Neural progenitor cell (in vitro differentiated cells): ENCODE data around the gene MDN1. TPM values are rescaled to one million over a fixed set of nuclear protein-coding genes. Genes with fewer than 3 reads are reported as not detected.

Source experiments
- DNase-seq: peaks from one replicate; pipeline ENCODE4 v3.0.0-alpha.2; 2016; ENCODE audit warnings: low spot score
- H2AFZ ChIP-seq: fragments of 200-600 bp; sonication (generic); replicated peaks from 2 replicates; pipeline ENCODE4 v1.6.1; 2016; ENCODE audit warnings: antibody characterized with exemption
- H3F3A ChIP-seq: fragments of 200-600 bp; sonication (generic); 2 replicates; pipeline ENCODE4 v1.6.1; 2016; ENCODE audit warnings: antibody characterized with exemption, low read depth
- H3K27ac ChIP-seq: fragments of 200-600 bp; sonication (generic); 2 replicates; pipeline ENCODE4 v1.5.1; 2016; ENCODE audit warnings: mild to moderate bottlenecking
- H3K27me3 ChIP-seq: fragments of 200-600 bp; sonication (generic); 2 replicates; pipeline ENCODE4 v1.6.1; 2016; ENCODE audit warnings: mild to moderate bottlenecking, moderate library complexity
- H3K36me3 ChIP-seq: fragments of 200-600 bp; sonication (generic); 2 replicates; pipeline ENCODE4 v1.5.1; 2016
- H3K4me1 ChIP-seq: fragments of 200-600 bp; sonication (generic); 2 replicates; pipeline ENCODE4 v1.6.1; 2016; ENCODE audit warnings: mixed run types
- H3K4me2 ChIP-seq: fragments of 200-600 bp; sonication (generic); 2 replicates; pipeline ENCODE4 v1.6.1; 2016
- H3K4me3 ChIP-seq: fragments of 200-600 bp; sonication (generic); 2 replicates; pipeline ENCODE4 v1.5.1; 2016
- H3K79me2 ChIP-seq: fragments of 200-600 bp; sonication (generic); 2 replicates; pipeline ENCODE4 v1.6.1; 2016; ENCODE audit warnings: low read depth
- H3K9ac ChIP-seq: fragments of 200-600 bp; sonication (generic); 2 replicates; pipeline ENCODE4 v1.6.1; 2016
- H3K9me3 ChIP-seq: fragments of 200-600 bp; sonication (generic); 2 replicates; pipeline ENCODE4 v1.5.1; 2016; ENCODE audit warnings: low read depth
- H4K20me1 ChIP-seq: fragments of 200-600 bp; sonication (generic); 2 replicates; pipeline ENCODE4 v1.6.1; 2016; ENCODE audit warnings: low read depth
- H3K27ac Mint-ChIP-seq: 3 replicates; pipeline ENCODE4 v1.8.0; 2021; ENCODE audit warnings: mixed read lengths
- H3K27me3 Mint-ChIP-seq: 2 replicates; pipeline ENCODE4 v1.8.0; 2022; ENCODE audit warnings: low read depth, mild to moderate bottlenecking, inconsistent platforms, moderate library complexity, mixed read lengths; ENCODE audit not compliant: insufficient read depth
- H3K36me3 Mint-ChIP-seq: 3 replicates; pipeline ENCODE4 v1.8.0; 2021; ENCODE audit warnings: mixed read lengths
- H3K4me1 Mint-ChIP-seq: 3 replicates; pipeline ENCODE4 v1.8.0; 2021; ENCODE audit warnings: mixed read lengths
- H3K4me3 Mint-ChIP-seq: 3 replicates; pipeline ENCODE4 v1.8.0; 2021; ENCODE audit warnings: mild to moderate bottlenecking, moderate library complexity, mixed read lengths
- H3K9me3 Mint-ChIP-seq: 3 replicates; pipeline ENCODE4 v1.8.0; 2020; ENCODE audit warnings: mixed read lengths
- EZH2 ChIP-seq: fragments of 200-600 bp; sonication (generic); IDR thresholded peaks from 2 replicates; pipeline ENCODE4 v1.6.1; 2017; ENCODE audit warnings: antibody characterized with exemption, mild to moderate bottlenecking, moderate library complexity
- EZH2phosphoT487 ChIP-seq: fragments of 200-600 bp; sonication (generic); IDR thresholded peaks from 2 replicates; pipeline ENCODE4 v1.6.1; 2017; ENCODE audit warnings: antibody characterized with exemption
- total RNA-seq: library from RNA; depleted of rRNA; stranded (reverse); fragments of >200 nt; gene quantifications from 2 replicates; pipeline ENCODE4 v1.2.3, GENCODE V29; 2015; ENCODE audit warnings: low replicate concordance
- TF ChIP-seq, protein P1 (sequence below): fragments of 200-600 bp; sonication (generic); IDR thresholded peaks from 2 replicates; pipeline ENCODE4 v1.5.1; 2017; ENCODE audit warnings: antibody characterized with exemption, mild to moderate bottlenecking

The MDN1 gene
- total RNA-seq, 1 donor from 2014 or later = 40.7 TPM

DNA sequence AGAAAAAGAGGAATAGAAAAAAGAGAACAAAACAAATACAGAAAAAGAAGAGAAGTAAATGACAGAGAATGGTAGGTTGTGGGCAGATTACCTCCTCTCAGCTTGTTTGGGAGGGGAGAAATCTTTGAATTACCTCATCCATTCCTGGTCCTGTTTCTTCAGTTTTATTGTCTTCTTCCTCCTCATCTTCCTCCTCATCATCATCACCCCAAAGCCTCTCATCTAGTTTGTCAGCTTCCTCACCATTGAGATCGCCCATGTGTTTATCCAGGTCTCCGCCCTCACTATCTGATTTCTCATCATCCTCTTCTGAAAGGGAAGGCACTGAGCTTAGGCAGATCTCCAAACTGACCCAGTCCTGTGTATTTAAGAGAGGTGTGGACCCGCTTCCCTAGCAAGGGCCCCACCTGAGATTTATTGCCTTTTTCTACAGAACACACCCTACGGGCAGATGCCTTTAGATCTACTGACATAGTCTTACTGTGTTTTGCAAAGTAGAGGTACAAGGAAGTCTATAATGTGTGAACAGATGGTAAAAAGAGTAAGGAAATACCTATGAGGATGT, 156.9 kb downstream of the MDN1 start:
- no peaks in the 10 kb centered on the region for H3K9me3 Mint-ChIP-seq
- Histone ChIP-seq H3K27me3 (no peaks in the 10 kb centered on the region), H3K27ac (no peak overlapping the region)

DNA sequence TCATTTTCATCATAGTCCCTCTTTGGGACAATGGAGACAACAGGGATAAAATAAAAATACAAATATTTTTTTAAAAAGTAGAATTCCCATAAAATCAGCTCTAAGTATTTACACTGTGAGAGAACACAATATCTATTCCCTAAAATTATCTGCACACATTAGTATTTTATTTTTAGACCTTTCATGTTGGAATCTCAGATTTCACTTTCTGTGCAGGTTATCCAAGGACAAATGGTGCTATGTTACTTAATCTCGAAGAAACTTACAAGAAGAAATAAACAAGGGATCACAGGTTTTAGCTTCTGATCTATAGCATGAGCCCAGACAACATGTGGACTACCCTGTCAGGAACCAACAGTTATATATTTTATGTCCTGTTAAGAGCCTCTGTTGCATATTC, 158.0 kb downstream of the MDN1 start:
- Mint-ChIP-seq H3K4me3 (no peak overlapping the region), H3K4me1 (no peaks in the 10 kb centered on the region), H3K27me3 (peaks cover 3% of the 10 kb centered on the region), H3K36me3 (peaks cover 32% of the 10 kb centered on the region), H3K9me3 (no peaks in the 10 kb centered on the region), H3K27ac (no peak overlapping the region)
- Histone ChIP-seq H3K79me2 (no peaks in the 10 kb centered on the region), H3K9ac (no peak overlapping the region), H3K27ac (no peak overlapping the region), H2AFZ (no peak overlapping the region), H3K36me3 (peaks cover under 1% of the 10 kb centered on the region), H3K27me3 (no peaks in the 10 kb centered on the region), H3K4me3 (no peak overlapping the region), H3F3A (no peaks in the 10 kb centered on the region), H3K4me2 (no peak overlapping the region), H3K4me1 (no peaks in the 10 kb centered on the region), H4K20me1 (no peaks in the 10 kb centered on the region), H3K9me3 (no peaks in the 10 kb centered on the region)
- no peak for DNase-seq
- TF ChIP-seq EZH2 = no peak
- TF ChIP-seq EZH2phosphoT487 = no peak
- TF ChIP-seq, protein P1, sequence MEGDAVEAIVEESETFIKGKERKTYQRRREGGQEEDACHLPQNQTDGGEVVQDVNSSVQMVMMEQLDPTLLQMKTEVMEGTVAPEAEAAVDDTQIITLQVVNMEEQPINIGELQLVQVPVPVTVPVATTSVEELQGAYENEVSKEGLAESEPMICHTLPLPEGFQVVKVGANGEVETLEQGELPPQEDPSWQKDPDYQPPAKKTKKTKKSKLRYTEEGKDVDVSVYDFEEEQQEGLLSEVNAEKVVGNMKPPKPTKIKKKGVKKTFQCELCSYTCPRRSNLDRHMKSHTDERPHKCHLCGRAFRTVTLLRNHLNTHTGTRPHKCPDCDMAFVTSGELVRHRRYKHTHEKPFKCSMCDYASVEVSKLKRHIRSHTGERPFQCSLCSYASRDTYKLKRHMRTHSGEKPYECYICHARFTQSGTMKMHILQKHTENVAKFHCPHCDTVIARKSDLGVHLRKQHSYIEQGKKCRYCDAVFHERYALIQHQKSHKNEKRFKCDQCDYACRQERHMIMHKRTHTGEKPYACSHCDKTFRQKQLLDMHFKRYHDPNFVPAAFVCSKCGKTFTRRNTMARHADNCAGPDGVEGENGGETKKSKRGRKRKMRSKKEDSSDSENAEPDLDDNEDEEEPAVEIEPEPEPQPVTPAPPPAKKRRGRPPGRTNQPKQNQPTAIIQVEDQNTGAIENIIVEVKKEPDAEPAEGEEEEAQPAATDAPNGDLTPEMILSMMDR = no peak

More for the DNA sequence above, 156.9 kb downstream of the MDN1 start:
- no peak overlapping the region for H3K9ac ChIP-seq
- no peaks in the 10 kb centered on the region for H3K9me3 ChIP-seq
- H3K4me1 Mint-ChIP-seq = no peaks in the 10 kb centered on the region
- H3K79me2 ChIP-seq = no peaks in the 10 kb centered on the region
- no peaks in the 10 kb centered on the region for H4K20me1 ChIP-seq
- peaks cover 13% of the 10 kb centered on the region for H3K36me3 ChIP-seq
- no peaks in the 10 kb centered on the region for H3K4me1 ChIP-seq
- H3K36me3 Mint-ChIP-seq = peaks cover 32% of the 10 kb centered on the region
- peaks cover 3% of the 10 kb centered on the region for H3K27me3 Mint-ChIP-seq
- no peak overlapping the region for H3K4me3 ChIP-seq
- H3K4me2 ChIP-seq = no peak overlapping the region
- no peaks in the 10 kb centered on the region for H3F3A ChIP-seq
- TF ChIP-seq EZH2phosphoT487 (no peak), EZH2 (no peak)
- TF ChIP-seq, protein P1 = no peak
- no peak overlapping the region for H3K27ac Mint-ChIP-seq
- DNase-seq = no peak
- no peak overlapping the region for H3K4me3 Mint-ChIP-seq
- no peak overlapping the region for H2AFZ ChIP-seq

DNA sequence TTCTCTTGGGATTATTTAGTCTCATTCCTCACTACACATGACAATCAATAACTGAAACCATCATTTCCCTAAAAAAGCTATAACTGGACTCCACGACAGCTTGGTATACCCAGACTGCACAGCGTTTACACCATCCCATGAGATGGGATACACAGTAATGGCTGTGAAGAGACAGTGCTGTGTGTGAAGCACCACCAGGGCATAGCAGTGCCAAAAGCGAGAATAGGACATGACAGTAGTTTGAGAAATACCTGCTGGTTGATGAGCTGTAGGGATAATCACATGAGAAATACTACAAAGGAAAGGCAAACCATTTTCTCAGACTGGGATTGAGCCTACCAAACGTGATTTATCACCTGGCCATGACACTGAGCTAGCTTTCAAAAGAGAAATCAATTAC, 158.6 kb downstream of the MDN1 start:
- no peak overlapping the region for H3K4me2 ChIP-seq
- H4K20me1 ChIP-seq = no peaks in the 10 kb centered on the region
- no peaks in the 10 kb centered on the region for H3K27me3 ChIP-seq
- no peaks in the 10 kb centered on the region for H3F3A ChIP-seq
- Mint-ChIP-seq H3K27me3 (peaks cover 3% of the 10 kb centered on the region), H3K9me3 (no peaks in the 10 kb centered on the region), H3K36me3 (peaks cover 32% of the 10 kb centered on the region), H3K4me1 (no peaks in the 10 kb centered on the region), H3K4me3 (no peak overlapping the region), H3K27ac (no peak overlapping the region)
- TF ChIP-seq EZH2phosphoT487 = no peak
- TF ChIP-seq EZH2 = no peak
- TF ChIP-seq, protein P1 = no peak
- no peak overlapping the region for H2AFZ ChIP-seq
- H3K9ac ChIP-seq = no peak overlapping the region
- H3K9me3 ChIP-seq = no peaks in the 10 kb centered on the region
- no peaks in the 10 kb centered on the region for H3K4me1 ChIP-seq
- DNase-seq = no peak
- H3K79me2 ChIP-seq = no peaks in the 10 kb centered on the region
- no peak overlapping the region for H3K27ac ChIP-seq
- no peak overlapping the region for H3K4me3 ChIP-seq
- H3K36me3 ChIP-seq = peaks cover 2% of the 10 kb centered on the region
